ENCODE measurements around the gene WNT6.

GRCh38 chr2:218885981-218886947 lies 26.7 kb downstream of the WNT6 start:
- TF ChIP-seq CTCF (IDR thresholded peaks at IDR 0.05) (no peak), POLR2A (IDR thresholded peaks at IDR 0.05) (no peak)
